NOMO-1 treated with DMSO at 0.1 percent for 48 hours (cell line): ENCODE measurements around the gene PEX11G.

Experiments
- DNase-seq: peaks from one replicate; lab custom pipeline; 2025; ENCODE audit not compliant: unreplicated experiment; lab: John Stamatoyannopoulos, UW

PEX11G gene

DNA sequence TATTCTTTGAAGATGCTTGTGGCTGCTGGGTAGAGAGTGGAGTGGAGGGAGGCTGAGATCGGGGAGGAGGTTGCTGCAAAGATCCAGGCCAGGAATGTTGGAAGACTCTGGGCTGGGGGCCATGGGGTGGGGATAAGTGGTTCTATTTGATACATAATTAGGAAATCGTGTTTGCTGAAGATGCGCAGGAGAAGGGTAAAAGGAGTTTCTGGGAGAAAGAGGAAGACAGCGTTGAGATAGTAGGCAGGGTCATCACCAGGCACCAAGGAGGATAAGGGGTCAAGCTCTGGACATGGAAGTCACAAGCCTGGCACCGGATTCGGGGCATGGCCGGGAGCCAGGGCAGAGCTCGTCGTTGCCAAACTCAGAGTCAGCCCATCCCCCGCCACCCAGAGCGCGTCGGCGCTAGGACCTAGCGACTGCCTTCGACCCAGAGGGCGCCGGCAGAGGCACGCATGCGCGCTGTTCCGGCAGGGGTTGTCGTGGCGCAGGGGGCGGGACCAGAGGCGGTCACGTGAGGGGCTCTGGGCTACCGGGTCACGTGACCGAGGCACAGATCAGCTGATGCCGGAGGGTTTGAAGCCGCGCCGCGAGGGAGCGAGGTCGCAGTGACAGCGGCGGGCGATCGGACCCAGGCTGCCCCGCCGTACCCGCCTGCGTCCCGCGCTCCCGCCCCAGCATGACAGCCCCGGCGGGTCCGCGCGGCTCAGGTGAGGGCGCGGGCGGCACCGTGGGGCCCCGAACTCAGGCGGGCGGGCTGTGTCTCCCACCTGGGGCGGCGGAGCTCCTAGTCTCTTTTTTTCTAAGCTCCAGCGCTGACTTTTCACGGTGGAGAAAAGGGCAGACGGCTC is 33.5 kb upstream of the PEX11G start, which contains the start of gene MCOLN1:
MCOLN1 (plus strand) TSS at position 553 of the 851 bp plus-strand sequence; CDS start at position 680, 127 bp downstream.
- peak; percentile 95 for DNase-seq

GRCh38 chr19:7521551-7522071 is 32.8 kb upstream of the PEX11G start:
- DNase-seq = no peak

DNA sequence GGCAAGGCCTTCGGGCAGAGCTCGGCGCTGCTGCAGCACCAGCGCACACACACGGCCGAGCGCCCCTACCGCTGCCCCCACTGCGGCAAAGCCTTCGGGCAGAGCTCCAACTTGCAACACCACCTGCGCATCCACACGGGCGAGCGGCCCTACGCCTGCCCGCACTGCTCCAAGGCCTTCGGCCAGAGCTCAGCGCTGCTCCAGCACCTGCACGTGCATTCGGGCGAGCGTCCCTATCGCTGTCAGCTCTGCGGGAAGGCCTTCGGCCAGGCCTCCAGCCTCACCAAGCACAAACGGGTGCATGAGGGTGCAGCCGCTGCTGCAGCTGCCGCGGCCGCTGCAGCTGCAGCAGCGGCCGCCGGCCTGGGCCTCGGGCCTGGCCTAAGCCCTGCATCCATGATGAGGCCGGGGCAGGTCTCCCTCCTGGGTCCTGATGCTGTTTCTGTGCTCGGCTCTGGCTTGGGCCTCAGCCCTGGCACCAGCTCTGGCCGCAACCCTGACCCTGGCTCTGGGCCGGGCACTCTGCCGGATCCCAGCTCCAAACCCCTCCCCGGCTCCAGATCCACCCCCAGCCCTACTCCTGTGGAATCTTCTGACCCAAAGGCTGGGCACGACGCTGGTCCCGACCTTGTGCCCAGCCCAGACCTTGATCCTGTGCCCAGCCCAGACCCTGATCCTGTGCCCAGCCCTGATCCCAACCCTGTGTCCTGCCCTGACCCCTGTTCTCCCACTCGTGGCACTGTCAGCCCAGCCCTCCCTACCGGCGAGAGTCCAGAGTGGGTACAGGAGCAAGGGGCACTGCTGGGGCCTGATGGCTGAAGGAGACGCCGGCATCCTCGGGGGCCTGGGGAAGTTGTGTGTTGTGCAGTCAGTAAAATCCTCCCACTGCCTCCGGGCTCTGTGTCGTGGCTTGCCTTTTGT is 31.6 kb upstream of the PEX11G start:
- no peak for DNase-seq

- no peak for DNase-seq
These were observed 30.7 kb upstream of the PEX11G start for GRCh38 chr19:7519361-7520130.

GRCh38 chr19:7516878-7517277 is 28.0 kb upstream of the PEX11G start:
- DNase-seq = no peak

- no peak for DNase-seq
These were observed 27.5 kb upstream of the PEX11G start for GRCh38 chr19:7516333-7516732.

DNA sequence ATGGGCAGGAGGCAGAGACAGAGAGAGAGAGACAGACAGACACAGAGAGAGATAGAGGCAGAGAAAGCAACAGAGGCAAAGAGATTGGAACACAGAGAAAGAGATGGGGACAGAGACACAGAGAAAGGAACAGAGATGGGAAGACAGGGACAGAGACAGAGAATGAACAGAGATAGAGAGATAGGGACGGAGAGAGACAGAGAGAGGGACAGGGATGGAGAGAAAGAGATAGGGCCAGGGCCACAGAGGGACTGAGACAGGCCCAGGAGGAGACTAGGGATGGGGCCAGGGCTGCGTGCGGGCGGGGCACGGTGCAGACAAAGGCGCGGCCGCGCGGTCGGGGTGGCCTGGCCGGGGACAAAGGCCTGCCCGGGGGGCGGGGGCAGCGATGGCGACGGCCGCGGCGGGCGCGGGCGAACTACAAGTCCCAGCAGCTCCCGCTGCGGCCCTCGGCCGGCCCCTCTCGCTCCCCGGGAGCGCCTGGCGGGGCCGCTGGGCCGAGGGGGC is 26.9 kb upstream of the PEX11G start, which contains the start of gene ZNF358:
ZNF358 (plus strand) TSS at position 459 of the 507 bp plus-strand sequence. CDS start 3,140 bp downstream, outside the sequence.
- peak; percentile 37 for DNase-seq

- DNase-seq = no peak
These were observed 26.3 kb upstream of the PEX11G start for GRCh38 chr19:7515110-7515644.

GRCh38 chr19:7513809-7514642 is 25.2 kb upstream of the PEX11G start:
- DNase-seq = no peak

DNA sequence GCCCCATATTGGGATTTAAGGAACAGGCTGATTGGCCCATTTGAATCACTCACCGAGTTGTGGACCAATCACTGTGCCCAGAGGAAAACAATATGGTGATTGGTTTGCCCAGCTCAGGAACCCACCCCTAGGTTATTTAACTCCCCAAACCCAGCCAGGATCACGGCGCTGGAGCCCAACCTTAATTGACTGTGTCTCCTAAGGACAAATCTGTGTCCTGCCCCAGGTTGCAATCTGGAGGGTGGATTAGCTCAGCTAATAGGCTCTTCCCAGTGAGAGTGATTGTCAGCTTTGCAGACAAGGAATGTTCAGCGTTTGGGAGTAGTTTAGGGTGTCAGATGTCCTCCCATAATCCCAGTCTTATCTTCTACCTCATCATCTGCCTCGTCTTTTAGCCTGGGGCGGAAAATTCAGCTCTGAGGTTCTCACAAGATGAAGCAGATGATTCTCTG is 23.6 kb upstream of the PEX11G start:
- DNase-seq = no peak

GRCh38 chr19:7509625-7510024 is 20.8 kb upstream of the PEX11G start:
- peak; percentile 6 for DNase-seq

- peak; percentile 36 for DNase-seq
These were observed 19.0 kb upstream of the PEX11G start for GRCh38 chr19:7507884-7508283.

GRCh38 chr19:7506385-7507328 is 17.8 kb upstream of the PEX11G start:
- peak; percentile 81 for DNase-seq

DNA sequence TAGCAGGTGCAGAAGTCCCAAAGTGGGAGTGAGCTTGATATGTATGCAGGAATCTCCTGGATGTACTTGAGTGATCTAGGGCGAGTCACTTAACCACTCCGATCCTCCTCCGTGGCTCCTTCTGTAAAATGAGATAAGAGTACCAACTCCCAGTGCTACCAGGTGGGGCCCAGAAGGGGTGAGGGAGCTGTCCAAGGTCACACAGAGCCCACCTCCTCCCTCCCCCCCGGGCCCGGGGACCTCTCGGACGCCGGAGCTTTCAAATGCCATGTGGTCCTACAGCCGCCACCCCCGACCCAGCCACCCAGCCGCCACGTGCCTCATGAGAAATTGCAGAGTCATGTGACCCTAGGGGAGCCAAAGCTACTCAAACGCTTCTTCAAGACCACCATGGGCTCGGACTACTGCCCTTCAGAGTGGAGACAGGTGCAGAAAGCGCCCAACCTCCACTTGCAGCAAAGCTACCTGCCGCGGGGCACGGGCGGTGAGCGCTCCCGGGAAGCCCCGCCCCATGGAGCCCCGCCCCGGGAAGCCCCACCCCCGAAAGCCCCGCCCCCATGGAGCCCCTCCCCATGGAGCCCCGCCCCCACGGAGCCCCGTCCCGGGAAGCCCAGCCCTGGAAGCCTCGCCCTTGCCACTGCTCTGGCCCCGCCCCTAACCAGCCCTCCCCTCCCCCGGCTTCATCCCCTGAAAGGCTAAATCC is 17.0 kb upstream of the PEX11G start:
- no peak for DNase-seq

GRCh38 chr19:7505288-7505681 is 16.4 kb upstream of the PEX11G start:
- no peak for DNase-seq

- no peak for DNase-seq
These were observed 15.8 kb upstream of the PEX11G start for GRCh38 chr19:7504684-7505083.

DNA sequence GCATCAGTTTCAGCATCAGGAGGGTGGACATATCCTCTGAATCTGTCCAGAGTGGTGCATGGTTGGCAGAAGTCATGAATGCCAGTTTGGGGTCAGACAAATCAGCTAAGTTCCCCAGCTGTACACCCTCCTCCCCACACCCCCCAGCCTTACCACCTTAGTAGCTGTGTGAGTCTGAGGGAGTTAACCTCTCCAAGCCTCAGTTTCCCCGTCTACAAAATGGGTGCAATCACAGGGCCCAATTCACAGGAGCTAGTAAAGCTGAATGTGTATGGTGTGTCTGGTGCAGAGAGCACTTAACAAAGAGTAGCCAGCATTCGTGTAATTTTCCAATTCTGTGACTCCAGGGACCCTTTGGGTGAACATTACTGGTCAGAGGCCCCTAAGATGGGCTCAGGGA is 13.7 kb upstream of the PEX11G start:
- DNase-seq = no peak
